HepG2 (cell line): ENCODE measurements around the gene CCDC170. TPM values are rescaled to one million over a fixed set of nuclear protein-coding genes. Genes with fewer than 3 reads are reported as not detected.

ENCODE experiments used
- ATAC-seq: fragments of 200-7000 bp; cut with Tn5 transposase; 3 replicates; pipeline ENCODE4 v1.9.1; 2020; ENCODE audit warnings: mild to moderate bottlenecking, moderate library complexity
- BruUV-seq: library from RNA; stranded (reverse); fragments of 400-500 nt; replicated peaks from 2 replicates; lab custom pipeline; 2021; lab: Mats Ljungman, UMichigan
- CTCF ChIA-PET: fragments of 300-600 bp; formaldehyde crosslinking; extraction: SDS; loops from one replicate; lab custom pipeline; 2021; ENCODE audit warnings: low total read pairs, inconsistent platforms, low intra/inter-chr PET ratio; lab: Yijun Ruan, JAX
- POLR2A ChIA-PET: fragments of 350-600 bp; sonication (Branson Sonifier 250); formaldehyde crosslinking; loops from one replicate; lab custom pipeline; 2020; ENCODE audit warnings: antibody characterized with exemption, inconsistent platforms; lab: Yijun Ruan, JAX
- DNase-seq: peaks from one replicate; pipeline ENCODE4 v3.0.0-alpha.2; 2015; ENCODE audit warnings: low spot score
- FAIRE-seq: peaks from 3 replicates; lab custom pipeline; 2011; peaks lifted over from hg19 to GRCh38; lab: Jason Lieb, UNC
- H2AFZ ChIP-seq: one replicate; pipeline ENCODE4 v1.6.1; 2011; ENCODE audit warnings: low read length, inconsistent platforms
- H3K27ac ChIP-seq: fragments of 300-600 bp; 3 replicates; pipeline ENCODE4 v1.8.0; 2011; ENCODE audit warnings: mixed run types, mild to moderate bottlenecking, mixed read lengths, low read length, inconsistent platforms; ENCODE audit not compliant: insufficient read depth; ENCODE audit errors: extremely low read length
- H3K27me3 ChIP-seq, 2 experiments: fragments of 200-600 bp in 1 of 2; 2 replicates in 1 of 2; 3 replicates in 1 of 2; pipeline versions ENCODE4 v1.6.0 to v1.8.0; 2011; ENCODE audit warnings: low read length in 2 of 2, mild to moderate bottlenecking in 2 of 2, moderate library complexity in 2 of 2, inconsistent platforms in 1 of 2; ENCODE audit not compliant: insufficient read depth in 2 of 2, control insufficient read depth in 1 of 2
- H3K36me3 ChIP-seq, 2 experiments: fragments of 200-600 bp in 1 of 2; replicated peaks in 1 of 2; 2 replicates in 1 of 2; 3 replicates in 1 of 2; pipeline versions ENCODE4 v1.5.1 to v1.8.0; 2011; ENCODE audit warnings: low read length in 2 of 2, inconsistent platforms in 1 of 2; ENCODE audit not compliant: insufficient read depth in 2 of 2, control insufficient read depth in 1 of 2
- H3K4me1 ChIP-seq: 2 replicates; pipeline ENCODE4 v1.5.1; 2012; ENCODE audit warnings: low read length, inconsistent platforms; ENCODE audit not compliant: insufficient read depth
- H3K4me2 ChIP-seq: 2 replicates; pipeline ENCODE4 v1.6.0; 2011; ENCODE audit warnings: low read depth, low read length, inconsistent platforms
- H3K4me3 ChIP-seq, 3 experiments: fragments of 200-600 bp in 1 of 3; sonication (generic), shearing (Covaris generic) in 1 of 3; replicated peaks in 1 of 3; 2 replicates each; pipeline ENCODE4 v1.5.1; 2011 to 2016; ENCODE audit warnings: low read length in 3 of 3, inconsistent platforms in 2 of 3, low read depth in 2 of 3, mild to moderate bottlenecking in 2 of 3, control low read depth in 1 of 3, mixed read lengths in 1 of 3; ENCODE audit not compliant: insufficient read depth in 1 of 3
- H3K79me2 ChIP-seq: one replicate; pipeline ENCODE4 v1.6.1; 2011; ENCODE audit warnings: low read length, inconsistent platforms; ENCODE audit not compliant: insufficient read depth
- H3K9ac ChIP-seq: 2 replicates; pipeline ENCODE4 v1.6.0; 2011; ENCODE audit warnings: mild to moderate bottlenecking, low read depth, low read length, inconsistent platforms; ENCODE audit not compliant: insufficient read depth
- H3K9me3 ChIP-seq: 2 replicates; pipeline ENCODE4 v1.5.1; 2012; ENCODE audit warnings: mild to moderate bottlenecking, low read length
- H4K20me1 ChIP-seq: 2 replicates; pipeline ENCODE4 v1.6.0; 2011; ENCODE audit warnings: inconsistent platforms, mild to moderate bottlenecking, low read length, moderate library complexity; ENCODE audit not compliant: insufficient read depth
- CBX2 ChIP-seq, 2 experiments: fragments of 200-600 bp in 1 of 2; sonication (generic); formaldehyde crosslinking in 1 of 2; IDR thresholded peaks; 2 replicates each; pipeline versions ENCODE4 v1.7.0 to v1.8.1; 2018 to 2022; ENCODE audit warnings: low read depth in 2 of 2, low read length in 1 of 2, mild to moderate bottlenecking in 1 of 2, missing genetic modification reagents in 1 of 2
- EP300 ChIP-seq, 3 experiments: sonication (generic) in 1 of 3; formaldehyde crosslinking in 1 of 3; IDR thresholded peaks; 2 replicates each; pipeline versions ENCODE4 v1.5.1 to v1.6.1; 2011 to 2020; ENCODE audit warnings: low read depth in 2 of 3, low read length in 2 of 3, borderline replicate concordance in 1 of 3, improper control_type of control experiment in 1 of 3, mild to moderate bottlenecking in 1 of 3, missing genetic modification reagents in 1 of 3, moderate library complexity in 1 of 3
- ETV6 ChIP-seq: sonication (generic); formaldehyde crosslinking; conservative IDR thresholded peaks from 2 replicates; pipeline ENCODE4 v1.4.0; 2020; ENCODE audit warnings: missing genetic modification reagents
- HNF1B ChIP-seq: sonication (generic); formaldehyde crosslinking; IDR thresholded peaks from 2 replicates; pipeline ENCODE4 v1.5.1; 2020; ENCODE audit warnings: mild to moderate bottlenecking, moderate library complexity, missing genetic modification reagents
- JUN ChIP-seq: sonication (generic); formaldehyde crosslinking; IDR thresholded peaks from 2 replicates; pipeline ENCODE4 v1.4.0; 2020; ENCODE audit warnings: mild to moderate bottlenecking, missing genetic modification reagents
- RORA ChIP-seq: sonication (generic); formaldehyde crosslinking; IDR thresholded peaks from 2 replicates; pipeline ENCODE4 v1.5.0; 2020; ENCODE audit warnings: mild to moderate bottlenecking, missing genetic modification reagents, moderate library complexity
- SNAPC4 ChIP-seq: sonication (generic); formaldehyde crosslinking; IDR thresholded peaks from 2 replicates; pipeline ENCODE4 v1.4.0; 2020; ENCODE audit warnings: mild to moderate bottlenecking, missing genetic modification reagents
- SOX6 ChIP-seq, 2 experiments: fragments of 450-650 bp in 1 of 2; sonication (generic) in 1 of 2; formaldehyde crosslinking in 1 of 2; IDR thresholded peaks; 2 replicates each; pipeline versions ENCODE4 v1.4.0 to v1.6.1; 2017 to 2020; ENCODE audit warnings: antibody characterized with exemption in 1 of 2, mild to moderate bottlenecking in 1 of 2, missing genetic modification reagents in 1 of 2
- TBP ChIP-seq: sonication (generic); formaldehyde crosslinking; IDR thresholded peaks from 2 replicates; pipeline ENCODE4 v1.5.0; 2020; ENCODE audit warnings: missing genetic modification reagents
- TFDP1 ChIP-seq: IDR thresholded peaks from 2 replicates; pipeline ENCODE4 v1.6.1; 2016; ENCODE audit warnings: missing compliant biosample characterization, missing genetic modification reagents, borderline replicate concordance
- ZBTB42 ChIP-seq: sonication (generic); formaldehyde crosslinking; IDR thresholded peaks from 2 replicates; pipeline ENCODE4 v1.5.0; 2020; ENCODE audit warnings: mild to moderate bottlenecking, missing genetic modification reagents
- WGBS: methylation state at CpG from one replicate; pipeline ENCODE4 v1.1.6; 2017; ENCODE audit warnings: low lambda C conversion rate; 5-methylcytosine and 5-hydroxymethylcytosine counted together
- in situ Hi-C: cut with HindIII; loops from 2 replicates; pipeline ENCODE4 v1.10.0; 2017; ENCODE audit warnings: low pct_unique_long_range_greater_than_20kb; ENCODE audit not compliant: extremely low pct_ligation_motif_present
- intact Hi-C: fragments of 100-400 bp; cut with micrococcal nuclease; formaldehyde crosslinking; loops from one replicate; pipeline ENCODE4 v1.10.0; 2022; ENCODE audit not compliant: unreplicated experiment
- polyA plus RNA-seq, 8 experiments: library from polyadenylated mRNA; depleted of rRNA in 3 of 8; stranded (reverse) in 7 of 8; unstranded in 1 of 8; fragments of >200 nt; fragmentation: Illumina TruSeq in 4 of 8; extraction: Trizol in 4 of 8; gene quantifications; 2 replicates each; pipeline versions ENCODE4 v1.2.1 to v1.2.3, GENCODE V29; 2011 to 2016; ENCODE audit warnings: low read depth in 4 of 8, missing spikeins in 1 of 8, mixed read lengths in 1 of 8; ENCODE audit not compliant: insufficient read depth in 1 of 8
- total RNA-seq, 5 experiments: library from RNA; depleted of rRNA; stranded (reverse); fragments of >200 nt; fragmentation: Illumina TruSeq; extraction: Trizol; gene quantifications; 2 replicates each; pipeline ENCODE4 v1.2.3, GENCODE V29; 2016; ENCODE audit warnings: low read depth in 1 of 5

Gene CCDC170
- total and polyA plus RNA-seq, 2 of the 13 experiments (the other 11 are each of a cell fraction or from before 2014, with no cell fraction given) = 0.90 to 5.1 TPM

GRCh38 chr6:151614630-151615029, 120.8 kb downstream of the CCDC170 start:
- peaks cover 26% of the 10 kb centered on the region for H3K4me1 ChIP-seq
- H3K9ac ChIP-seq = no peak overlapping the region
- no peaks in the 10 kb centered on the region for H3K36me3 ChIP-seq
- no peaks in the 10 kb centered on the region for H4K20me1 ChIP-seq
- no TSS peak for BruUV-seq
- H3K79me2 ChIP-seq = no peaks in the 10 kb centered on the region
- H3K4me2 ChIP-seq = no peak overlapping the region
- WGBS = 97% methylated on average over 4 of the region's 4 CpGs
- no peak overlapping the region for H2AFZ ChIP-seq
- H3K9me3 ChIP-seq = no peaks in the 10 kb centered on the region
- no peak overlapping the region for H3K27ac ChIP-seq
- no peak for FAIRE-seq
- ChIA-PET POLR2A (no interaction called here), CTCF (no interaction called here)
- no peak for ATAC-seq
- DNase-seq = no peak
- in situ Hi-C loops (no loop called here), intact Hi-C loops (no loop called here)
- TF ChIP-seq TBP = no peak
- no peak for TF ChIP-seq ZBTB42 (CRISPR knock-in tag)
- TF ChIP-seq CBX2 (IDR thresholded peaks at IDR 0.05; ENCODE audit: low read depth, low read length) = no peak
- TF ChIP-seq CBX2 (CRISPR knock-in tag; IDR thresholded peaks at IDR 0.05; ENCODE audit: low read depth) = no peak
- no peak for TF ChIP-seq JUN (CRISPR knock-in tag)
- no peak for TF ChIP-seq TFDP1 (CRISPR knock-in tag)
- TF ChIP-seq SOX6 (IDR thresholded peaks at IDR 0.05) = no peak
- TF ChIP-seq SOX6 (CRISPR knock-in tag; IDR thresholded peaks at IDR 0.05) = no peak
- no peak for TF ChIP-seq ETV6 (CRISPR knock-in tag)
- TF ChIP-seq RORA (CRISPR knock-in tag) = no peak
- TF ChIP-seq HNF1B (CRISPR knock-in tag) = no peak
- no peak for TF ChIP-seq EP300 (IDR thresholded peaks at IDR 0.05; ENCODE audit: low read depth in 2 of 2, low read length in 2 of 2)
- TF ChIP-seq EP300 (CRISPR knock-in tag; IDR thresholded peaks at IDR 0.05; ENCODE audit: borderline replicate concordance) = no peak
- TF ChIP-seq SNAPC4 (CRISPR knock-in tag) = no peak
- no peak overlapping the region for H3K4me3 ChIP-seq
- H3K27me3 ChIP-seq = no peaks in the 10 kb centered on the region
